Thymus (tissue), 11 donors: ENCODE data around the gene WDR1. TPM values are rescaled to one million over a fixed set of nuclear protein-coding genes. Genes with fewer than 3 reads are reported as not detected.

Source experiments
- DNase-seq, 9 donors: peaks; one replicate each; pipeline ENCODE4 v3.0.0-alpha.2; 2013; ENCODE audit warnings: low spot score in 9 of 9, low read depth in 6 of 9, missing footprints in 1 of 9
- H3K27ac ChIP-seq, 2 donors: one replicate each; pipeline ENCODE4 v1.5.1; 2013; ENCODE audit warnings: control low read depth in 1 of 2, low read depth in 1 of 2, low read length in 1 of 2, mild to moderate bottlenecking in 1 of 2, moderate library complexity in 1 of 2
- H3K27me3 ChIP-seq, 2 donors: one replicate each; pipeline ENCODE4 v1.5.1; 2013; ENCODE audit warnings: low read length in 1 of 2; ENCODE audit not compliant: control insufficient read depth in 2 of 2, insufficient read depth in 1 of 2
- H3K36me3 ChIP-seq, 2 donors: one replicate each; pipeline ENCODE4 v1.5.1; 2013; ENCODE audit warnings: low read length in 1 of 2, mild to moderate bottlenecking in 1 of 2, moderate library complexity in 1 of 2; ENCODE audit not compliant: control insufficient read depth in 2 of 2, insufficient read depth in 2 of 2
- H3K4me1 ChIP-seq, 2 donors: one replicate each; pipeline ENCODE4 v1.5.1; 2013; ENCODE audit warnings: low read length in 2 of 2; ENCODE audit not compliant: control insufficient read depth in 2 of 2, insufficient read depth in 2 of 2
- H3K4me3 ChIP-seq, 2 donors: one replicate each; pipeline ENCODE4 v1.5.1; 2013; ENCODE audit warnings: low read length in 2 of 2, control low read depth in 1 of 2, mild to moderate bottlenecking in 1 of 2
- H3K9me3 ChIP-seq, 2 donors: one replicate each; pipeline ENCODE4 v1.5.1; 2013; ENCODE audit warnings: low read length in 1 of 2, mild to moderate bottlenecking in 1 of 2; ENCODE audit not compliant: control insufficient read depth in 2 of 2, insufficient read depth in 1 of 2
- WGBS: extraction: QIAGEN DNeasy Blood & Tissue Kit; methylation state at CpG from one replicate; pipeline ENCODE4 v1.1.7; 2013; 5-methylcytosine and 5-hydroxymethylcytosine counted together
- polyA plus RNA-seq: library from polyadenylated mRNA; stranded (reverse); fragments of 200-250 nt; gene quantifications from one replicate; pipeline ENCODE4 v1.2.3, GENCODE V29; 2013
- total RNA-seq: library from RNA; stranded (reverse); fragments of 120-200 nt; gene quantifications from one replicate; pipeline ENCODE4 v1.2.4, GENCODE V29; 2013
- donor health status: healthy.

Gene WDR1
- total and polyA plus RNA-seq, 2 donors: 141 to 166 TPM

DNA sequence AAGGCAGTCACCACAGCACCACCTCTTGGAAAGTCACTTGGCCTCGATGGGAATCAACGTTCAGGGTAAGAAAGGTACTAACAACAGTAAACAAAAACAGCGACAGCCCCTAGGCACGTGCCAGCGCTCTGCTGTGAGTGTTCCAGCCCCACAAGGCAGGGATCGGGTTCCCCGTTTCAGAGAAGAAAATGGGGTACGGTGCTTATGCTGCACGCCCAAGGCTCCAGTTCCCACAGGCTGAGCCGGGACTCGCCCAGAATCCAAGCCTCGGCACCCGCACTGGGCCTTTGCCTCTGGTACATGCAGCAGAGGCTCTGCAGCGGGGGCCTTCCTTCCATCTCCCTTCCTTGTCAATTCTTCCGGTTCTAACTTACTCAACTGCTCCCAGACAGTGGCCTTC lies 37.3 kb downstream of the WDR1 start:
- Histone ChIP-seq H3K9me3 (no peaks in the 10 kb centered on the region), H3K27ac (no peak overlapping the region), H3K4me1 (peaks cover 0 to 3% of the 10 kb centered on the region in 2 donors), H3K27me3 (no peaks in the 10 kb centered on the region), H3K4me3 (no peak overlapping the region), H3K36me3 (peaks cover 99 to 100% of the 10 kb centered on the region in 2 donors)
- WGBS: 89% methylated on average over 15 of the region's 15 CpGs
- DNase-seq: no peak

DNA sequence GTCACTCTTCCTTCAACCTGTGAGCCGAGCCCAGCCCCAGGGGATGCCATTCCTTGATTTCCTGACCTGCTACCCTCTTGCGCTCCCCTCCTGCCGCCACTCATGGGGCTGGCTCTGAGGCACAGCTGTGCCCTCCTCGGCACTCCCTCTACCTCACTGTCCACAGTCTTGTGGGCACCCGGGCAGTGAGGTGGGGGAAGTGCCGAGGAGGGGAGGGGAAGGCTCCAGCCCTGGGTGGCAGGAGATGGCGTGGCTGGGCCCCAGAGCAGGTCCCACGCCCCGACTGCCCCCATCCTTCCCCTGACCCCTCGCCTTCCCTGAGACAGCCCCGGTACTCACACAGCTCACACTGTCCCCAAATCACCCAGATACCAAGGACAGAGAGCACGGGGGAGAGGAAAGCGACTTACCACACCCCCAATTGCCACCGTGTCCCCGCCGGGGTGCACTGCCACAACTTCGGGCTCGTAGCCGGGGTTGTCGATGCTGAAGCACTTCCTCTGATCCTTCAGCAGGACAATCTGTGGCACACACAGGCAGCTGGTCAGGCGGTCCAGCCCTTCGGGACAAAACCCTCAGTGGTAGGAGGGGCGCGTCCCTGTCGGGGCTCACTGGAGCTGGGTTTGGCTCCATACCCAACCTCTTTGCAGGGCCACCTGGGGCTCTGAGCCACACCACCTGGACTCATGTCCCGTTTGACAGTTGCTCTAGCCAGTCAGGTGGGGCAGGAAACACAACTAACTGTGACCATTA lies 37.9 kb downstream of the WDR1 start:
- DNase-seq: no peak
- Histone ChIP-seq H3K4me1 (peaks cover 0 to 3% of the 10 kb centered on the region in 2 donors), H3K4me3 (no peak overlapping the region), H3K9me3 (no peaks in the 10 kb centered on the region), H3K27me3 (no peaks in the 10 kb centered on the region), H3K27ac (no peak overlapping the region), H3K36me3 (peaks cover 99% of the 10 kb centered on the region in 2 donors)
- WGBS: 96% methylated on average over 26 of the region's 26 CpGs

DNA sequence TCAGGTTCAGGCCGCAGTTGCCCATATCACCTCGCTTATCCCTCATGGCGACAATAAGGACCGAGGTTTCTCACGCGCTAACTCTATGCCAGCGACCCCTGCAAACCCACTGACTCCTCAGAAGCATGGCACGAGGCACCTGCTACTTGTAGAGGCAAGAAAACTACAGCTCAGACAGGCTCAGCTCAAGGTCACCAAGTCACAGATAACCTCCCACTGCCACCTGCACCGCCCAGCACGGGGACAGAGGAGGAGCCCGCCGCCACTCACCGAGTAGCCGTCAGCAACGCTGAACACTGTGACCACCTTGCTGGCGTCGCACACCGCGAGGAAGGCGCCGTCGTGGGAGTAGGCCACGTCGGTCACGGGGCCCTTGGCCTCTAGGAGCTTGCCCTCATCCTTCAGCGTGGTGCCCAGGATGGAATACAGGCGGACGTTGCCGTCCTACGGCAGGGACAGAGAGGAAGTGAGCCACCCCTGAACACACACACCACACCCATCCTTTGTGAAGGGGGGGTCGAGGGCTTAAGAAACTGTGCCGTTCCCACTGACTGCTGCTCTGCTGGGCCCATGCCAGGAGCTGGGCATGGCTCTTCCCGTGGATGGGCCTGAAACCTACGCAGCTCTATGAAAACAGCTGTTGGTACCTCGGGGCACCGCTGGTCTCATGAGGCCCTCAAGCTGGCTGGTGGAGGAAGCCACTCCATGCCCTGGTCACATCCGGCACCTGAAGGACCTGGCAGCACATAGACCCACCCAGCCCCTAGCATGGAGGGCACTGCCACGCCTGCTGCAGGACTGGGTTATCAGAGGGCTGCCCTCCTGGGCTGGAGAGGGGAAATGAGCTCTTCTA lies 38.9 kb downstream of the WDR1 start:
- H3K4me1 ChIP-seq: peaks cover 0 to 3% of the 10 kb centered on the region in 2 donors
- WGBS: 97% methylated on average over 38 of the region's 38 CpGs
- H3K9me3 ChIP-seq: no peaks in the 10 kb centered on the region
- H3K27me3 ChIP-seq: no peaks in the 10 kb centered on the region
- H3K4me3 ChIP-seq: no peak overlapping the region
- H3K27ac ChIP-seq: no peak overlapping the region
- peaks cover 91 to 97% of the 10 kb centered on the region in 2 donors for H3K36me3 ChIP-seq
- DNase-seq: no peak

DNA sequence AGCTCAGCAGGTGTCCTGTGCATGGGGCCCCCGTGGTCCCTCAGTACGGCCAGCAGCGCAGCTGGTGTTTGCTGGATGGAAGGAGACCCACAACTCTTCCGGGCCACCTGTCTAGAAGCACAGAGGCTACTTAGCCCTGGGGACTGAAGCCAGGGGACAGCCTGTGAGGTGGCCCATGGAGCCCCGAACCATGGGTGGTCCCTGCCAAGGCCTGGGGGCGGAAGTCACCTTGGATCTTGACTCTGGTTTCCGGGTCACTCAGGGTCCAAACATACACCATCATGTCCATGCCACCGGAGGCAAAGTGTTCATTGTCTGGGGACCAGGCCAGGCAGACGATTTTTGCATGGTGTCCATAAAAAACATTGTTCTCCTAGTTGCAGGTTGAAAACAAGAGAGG lies 39.5 kb downstream of the WDR1 start:
- 92% methylated on average over 9 of the region's 9 CpGs for WGBS
- H3K27ac ChIP-seq: no peak overlapping the region
- H3K4me1 ChIP-seq: peaks cover 0 to 3% of the 10 kb centered on the region in 2 donors
- H3K36me3 ChIP-seq: peaks cover 90 to 95% of the 10 kb centered on the region in 2 donors
- DNase-seq: no peak
- H3K4me3 ChIP-seq: no peak overlapping the region
- H3K9me3 ChIP-seq: no peaks in the 10 kb centered on the region
- H3K27me3 ChIP-seq: no peaks in the 10 kb centered on the region

GRCh38 chr4:10075953-10076391 lies 40.6 kb downstream of the WDR1 start:
- no peak for DNase-seq
- Histone ChIP-seq H3K36me3 (peaks cover 78 to 85% of the 10 kb centered on the region in 2 donors), H3K4me1 (peaks cover 0 to 3% of the 10 kb centered on the region in 2 donors), H3K27ac (no peak overlapping the region), H3K4me3 (no peak overlapping the region), H3K27me3 (no peaks in the 10 kb centered on the region), H3K9me3 (no peaks in the 10 kb centered on the region)
- WGBS: 93% methylated on average over 11 of the region's 11 CpGs

- no peak overlapping the region for H3K27ac ChIP-seq
- no peak for DNase-seq
- H3K9me3 ChIP-seq: no peaks in the 10 kb centered on the region
- H3K4me1 ChIP-seq: no peaks in the 10 kb centered on the region
- 97% methylated on average over 20 of the region's 20 CpGs for WGBS
- peaks cover 72 to 78% of the 10 kb centered on the region in 2 donors for H3K36me3 ChIP-seq
- no peak overlapping the region for H3K4me3 ChIP-seq
- no peaks in the 10 kb centered on the region for H3K27me3 ChIP-seq
Measured at GRCh38 chr4:10075158-10075863, 41.3 kb downstream of the WDR1 start.

DNA sequence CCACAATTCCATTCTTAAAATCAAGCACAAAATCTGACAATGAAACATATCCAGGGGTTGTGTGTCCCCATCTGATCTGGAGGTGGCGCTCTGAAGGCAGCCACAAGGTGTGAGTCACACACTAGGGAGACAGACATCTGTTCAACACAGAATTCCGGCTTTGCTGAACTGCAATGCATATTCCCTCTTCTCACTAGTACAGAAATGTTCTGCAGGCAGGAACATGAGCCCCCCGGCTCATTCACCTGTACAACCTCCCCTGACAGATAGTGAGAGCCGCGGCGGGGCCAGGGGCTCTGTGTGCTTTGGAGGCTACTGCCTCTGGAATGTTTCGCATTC lies 41.9 kb downstream of the WDR1 start:
- H3K4me3 ChIP-seq: no peak overlapping the region
- H3K27ac ChIP-seq: no peak overlapping the region
- no peak for DNase-seq
- H3K27me3 ChIP-seq: no peaks in the 10 kb centered on the region
- WGBS: 98% methylated on average over 7 of the region's 7 CpGs
- no peaks in the 10 kb centered on the region for H3K4me1 ChIP-seq
- peaks cover 66 to 72% of the 10 kb centered on the region in 2 donors for H3K36me3 ChIP-seq
- H3K9me3 ChIP-seq: no peaks in the 10 kb centered on the region

DNA sequence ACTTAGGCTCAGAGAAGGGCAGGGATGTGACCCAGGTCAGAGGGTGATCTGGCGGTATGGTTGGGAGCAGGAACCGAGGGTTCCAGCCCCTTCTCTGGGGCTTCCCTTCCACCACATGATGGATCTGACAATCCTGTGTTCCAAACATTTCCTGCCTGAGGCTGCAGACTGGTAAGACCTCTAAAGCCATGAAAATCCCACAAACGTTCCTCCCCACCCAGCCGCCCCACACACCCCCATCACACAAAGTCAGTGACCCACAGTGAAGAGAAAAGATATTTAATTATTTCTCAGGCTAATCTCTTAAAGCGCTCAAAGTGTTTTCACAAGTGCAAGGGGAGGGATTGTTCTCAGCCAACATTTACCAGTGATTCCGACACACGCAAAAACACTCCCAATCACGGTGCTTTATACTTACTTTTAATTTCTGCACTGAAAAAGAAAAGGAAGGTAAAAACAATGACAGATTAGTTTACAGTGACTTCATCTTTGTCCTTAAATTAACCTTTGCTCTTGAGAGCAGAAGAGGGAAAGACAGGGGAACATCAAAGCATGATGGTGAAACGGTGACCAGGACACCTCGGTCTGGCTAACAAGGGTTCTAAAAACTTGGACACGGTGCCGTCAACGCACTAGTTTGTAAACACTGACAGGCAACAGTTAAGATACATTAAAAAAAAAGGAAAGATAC lies 42.4 kb downstream of the WDR1 start:
- Histone ChIP-seq H3K4me1 (no peaks in the 10 kb centered on the region), H3K4me3 (no peak overlapping the region), H3K27ac (no peak overlapping the region), H3K36me3 (peaks cover 65 to 67% of the 10 kb centered on the region in 2 donors), H3K9me3 (no peaks in the 10 kb centered on the region), H3K27me3 (no peaks in the 10 kb centered on the region)
- 97% methylated on average over 13 of the region's 13 CpGs for WGBS
- no peak for DNase-seq
